WERI-Rb-1 (cell line): ENCODE results near the gene TMEM183A.

Experiments
- DNase-seq: peaks from one replicate; pipeline ENCODE4 v3.0.0-alpha.2; 2020
- H3K27ac ChIP-seq: fragments of 250-450 bp; sonication (Bioruptor Pico); 2 replicates; pipeline ENCODE4 v1.5.1; 2020; ENCODE audit warnings: mild to moderate bottlenecking, moderate library complexity
- H3K27me3 ChIP-seq: fragments of 250-450 bp; sonication (Bioruptor Pico); 2 replicates; pipeline ENCODE4 v1.5.1; 2021; ENCODE audit warnings: mild to moderate bottlenecking, low read depth, moderate library complexity; ENCODE audit not compliant: insufficient read depth, severe bottlenecking
- H3K36me3 ChIP-seq: fragments of 250-450 bp; sonication (Bioruptor Pico); 2 replicates; pipeline ENCODE4 v1.5.1; 2020; ENCODE audit warnings: mild to moderate bottlenecking, moderate library complexity
- H3K4me3 ChIP-seq: 2 replicates; pipeline ENCODE4 v1.5.1; 2011; ENCODE audit warnings: low read depth, mild to moderate bottlenecking, control low read depth, low read length
- H3K9me3 ChIP-seq: fragments of 250-450 bp; sonication (Bioruptor Pico); 2 replicates; pipeline ENCODE4 v1.5.1; 2021; ENCODE audit warnings: mild to moderate bottlenecking, moderate library complexity; ENCODE audit not compliant: severe bottlenecking
- CTCF ChIP-seq: IDR thresholded peaks from 2 replicates; pipeline ENCODE4 v1.5.1; 2011; ENCODE audit warnings: low read depth, mild to moderate bottlenecking, control low read depth, inconsistent platforms, low read length

Gene TMEM183A

GRCh38 chr1:203045336-203045735 is 38.2 kb downstream of the TMEM183A start:
- H3K4me3 ChIP-seq: no peak overlapping the region
- H3K36me3 ChIP-seq: peaks cover 92% of the 10 kb centered on the region
- H3K27me3 ChIP-seq: no peaks in the 10 kb centered on the region
- H3K9me3 ChIP-seq: no peaks in the 10 kb centered on the region
- DNase-seq: no peak
- TF ChIP-seq CTCF: no peak
- H3K27ac ChIP-seq: no peak overlapping the region

GRCh38 chr1:203045821-203046594 is 38.8 kb downstream of the TMEM183A start:
- no peaks in the 10 kb centered on the region for H3K27me3 ChIP-seq
- DNase-seq: no peak
- no peak for TF ChIP-seq CTCF
- H3K9me3 ChIP-seq: no peaks in the 10 kb centered on the region
- H3K36me3 ChIP-seq: peaks cover 90% of the 10 kb centered on the region
- H3K27ac ChIP-seq: no peak overlapping the region
- H3K4me3 ChIP-seq: no peak overlapping the region

- H3K27me3 ChIP-seq: no peaks in the 10 kb centered on the region
- no peak for DNase-seq
- no peak overlapping the region for H3K27ac ChIP-seq
- TF ChIP-seq CTCF: no peak
- no peak overlapping the region for H3K4me3 ChIP-seq
- peaks cover 94% of the 10 kb centered on the region for H3K36me3 ChIP-seq
- H3K9me3 ChIP-seq: no peaks in the 10 kb centered on the region
Measured at GRCh38 chr1:203046984-203047630, 39.9 kb downstream of the TMEM183A start.

GRCh38 chr1:203048086-203048485 is 40.9 kb downstream of the TMEM183A start:
- no peak overlapping the region for H3K4me3 ChIP-seq
- peaks cover 94% of the 10 kb centered on the region for H3K36me3 ChIP-seq
- H3K9me3 ChIP-seq: no peaks in the 10 kb centered on the region
- TF ChIP-seq CTCF: no peak
- no peak for DNase-seq
- H3K27ac ChIP-seq: no peak overlapping the region
- no peaks in the 10 kb centered on the region for H3K27me3 ChIP-seq

GRCh38 chr1:203048555-203049051 is 41.4 kb downstream of the TMEM183A start:
- Histone ChIP-seq H3K27ac (no peak overlapping the region), H3K4me3 (no peak overlapping the region), H3K27me3 (no peaks in the 10 kb centered on the region), H3K9me3 (no peaks in the 10 kb centered on the region), H3K36me3 (peaks cover 94% of the 10 kb centered on the region)
- no peak for DNase-seq
- no peak for TF ChIP-seq CTCF
